Memory B cell (primary cell): ENCODE data around the gene EEF1E1.
"Not testable (repeated sequence)": the region's sequence is repeated elsewhere in the genome, so short reads cannot be mapped to it uniquely, and the experiment has no call there.

Source experiments
- ATAC-seq: fragments of 150-1000 bp; cut with Tn5 transposase; 2 replicates; pipeline ENCODE4 v1.10.0; 2021; ENCODE audit warnings: low read depth, mild to moderate bottlenecking, moderate library complexity
- DNase-seq, 2 donors: peaks; one replicate each; pipeline ENCODE4 v3.0.0; 2022; ENCODE audit warnings: low spot score in 2 of 2
- H3K27ac Mint-ChIP-seq: one replicate; pipeline ENCODE4 v1.8.0; 2022; ENCODE audit warnings: mild to moderate bottlenecking, moderate library complexity, mixed read lengths
- H3K27me3 Mint-ChIP-seq: one replicate; pipeline ENCODE4 v1.8.0; 2022; ENCODE audit warnings: mixed read lengths
- H3K36me3 Mint-ChIP-seq: one replicate; pipeline ENCODE4 v1.8.0; 2022; ENCODE audit warnings: mild to moderate bottlenecking, mixed read lengths
- H3K4me1 Mint-ChIP-seq: one replicate; pipeline ENCODE4 v1.8.0; 2022; ENCODE audit warnings: mixed read lengths
- H3K4me3 Mint-ChIP-seq: one replicate; pipeline ENCODE4 v1.8.0; 2022; ENCODE audit warnings: mild to moderate bottlenecking, moderate library complexity, mixed read lengths
- H3K9me3 Mint-ChIP-seq: one replicate; pipeline ENCODE4 v1.8.0; 2022; ENCODE audit warnings: mixed read lengths

Gene EEF1E1

DNA sequence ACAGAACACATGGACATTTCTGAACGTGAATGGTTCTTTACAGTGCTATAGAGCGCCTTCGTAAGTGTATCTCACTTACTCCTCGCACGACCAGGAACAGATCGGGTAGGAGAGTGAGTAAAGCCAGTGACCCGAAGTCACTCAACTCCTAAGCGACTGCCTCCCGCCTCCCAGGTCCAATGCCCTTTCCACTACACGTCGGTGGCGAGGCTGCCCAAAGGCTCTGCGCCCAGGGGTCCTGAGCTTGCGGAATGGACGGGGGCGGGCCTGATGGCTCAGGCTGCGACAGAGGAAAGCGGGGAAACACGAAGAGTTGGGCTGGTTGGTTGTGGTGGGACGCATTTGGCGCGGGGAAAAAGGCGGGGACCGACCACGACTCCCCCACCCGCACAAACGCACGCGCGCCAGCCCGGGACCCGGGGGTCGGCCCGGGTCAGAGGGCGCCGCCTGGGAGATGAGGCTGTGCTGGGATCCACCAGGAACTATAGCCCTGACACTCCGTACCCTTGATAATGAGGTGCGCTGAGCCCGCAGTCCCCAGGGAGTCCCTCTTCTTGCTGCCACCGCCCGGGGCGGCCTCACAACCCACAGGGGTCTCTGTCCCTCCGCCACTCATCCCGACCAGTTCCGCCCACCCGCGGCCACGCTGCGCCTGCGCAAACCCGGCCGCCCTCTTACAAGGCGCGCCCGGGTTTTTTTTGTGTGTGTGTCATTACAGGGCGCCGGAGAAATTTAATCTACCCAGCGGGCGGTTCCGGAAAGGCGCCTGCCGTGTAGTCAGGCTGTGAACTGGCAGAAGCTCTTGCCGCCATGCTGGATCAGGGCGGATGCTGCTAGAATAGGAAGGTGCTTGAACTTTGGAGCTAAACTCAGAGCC lies 38.3 kb downstream of the EEF1E1 start, which contains the start of gene BLOC1S5:
BLOC1S5 (minus strand) TSS at position 629 of the 877 bp plus-strand sequence; CDS start at position 616, 13 bp downstream.
- peaks cover 8% of the 10 kb centered on the region for H3K36me3 Mint-ChIP-seq
- no peaks in the 10 kb centered on the region for H3K9me3 Mint-ChIP-seq
- peak within 1 kb of the TSS; percentile 98 for H3K27ac Mint-ChIP-seq
- no peaks in the 10 kb centered on the region for H3K27me3 Mint-ChIP-seq
- peaks cover 15% of the 10 kb centered on the region for H3K4me1 Mint-ChIP-seq
- ATAC-seq (peak; percentile 92), DNase-seq (peak; percentile 91 to 94)
- H3K4me3 Mint-ChIP-seq = peak within 1 kb of the TSS; percentile 96

- DNase-seq = no peak
- ATAC-seq = no peak
- H3K4me3 Mint-ChIP-seq = no peak overlapping the region
- peaks cover 17% of the 10 kb centered on the region for H3K4me1 Mint-ChIP-seq
- H3K36me3 Mint-ChIP-seq = peaks cover 13% of the 10 kb centered on the region
- H3K9me3 Mint-ChIP-seq = no peaks in the 10 kb centered on the region
- no peaks in the 10 kb centered on the region for H3K27me3 Mint-ChIP-seq
- H3K27ac Mint-ChIP-seq = no peak overlapping the region
Measured at GRCh38 chr6:8061736-8062135, 40.6 kb downstream of the EEF1E1 start.

- Mint-ChIP-seq H3K4me1 (peaks cover 15% of the 10 kb centered on the region), H3K4me3 (no peak overlapping the region), H3K27ac (peak overlapping the region; percentile 6), H3K27me3 (no peaks in the 10 kb centered on the region), H3K9me3 (no peaks in the 10 kb centered on the region), H3K36me3 (peaks cover 16% of the 10 kb centered on the region)
- no peak for DNase-seq
- ATAC-seq = no peak
Measured at GRCh38 chr6:8060346-8060745, 42.0 kb downstream of the EEF1E1 start.

- no peak for ATAC-seq
- H3K4me1 Mint-ChIP-seq = peaks cover 10% of the 10 kb centered on the region
- no peaks in the 10 kb centered on the region for H3K9me3 Mint-ChIP-seq
Measured at GRCh38 chr6:8059129-8059528, 43.2 kb downstream of the EEF1E1 start.

DNA sequence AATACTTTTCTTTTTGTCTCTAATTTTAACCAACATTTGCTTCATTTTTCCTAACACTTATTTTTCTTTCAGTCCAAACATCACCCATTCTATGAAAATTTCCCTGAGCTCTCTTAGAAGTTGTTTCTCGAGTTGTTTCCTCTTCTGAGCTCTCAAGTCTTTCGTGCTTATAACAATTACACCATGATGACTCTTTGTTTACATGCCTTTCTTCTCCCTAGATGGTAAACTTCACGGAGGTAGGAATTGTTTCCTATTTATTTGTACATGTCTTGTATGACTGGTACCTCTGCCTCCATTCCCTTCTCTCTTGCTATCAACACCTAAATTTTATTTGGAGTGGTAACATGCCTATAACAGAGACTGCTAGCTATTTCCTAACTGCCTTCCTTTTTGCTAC lies 44.6 kb downstream of the EEF1E1 start:
- no peak overlapping the region for H3K4me3 Mint-ChIP-seq
- peaks cover 23% of the 10 kb centered on the region for H3K36me3 Mint-ChIP-seq
- no peak for ATAC-seq
- H3K27ac Mint-ChIP-seq = peak overlapping the region; percentile 18
- no peak for DNase-seq
- no peaks in the 10 kb centered on the region for H3K9me3 Mint-ChIP-seq
- H3K27me3 Mint-ChIP-seq = no peaks in the 10 kb centered on the region
- peaks cover 10% of the 10 kb centered on the region for H3K4me1 Mint-ChIP-seq

More at GRCh38 chr6:8059129-8059528, 43.2 kb downstream of the EEF1E1 start:
- Mint-ChIP-seq H3K27me3 (no peaks in the 10 kb centered on the region), H3K4me3 (no peak overlapping the region), H3K36me3 (peaks cover 21% of the 10 kb centered on the region), H3K27ac (no peak overlapping the region)
- peak in 1 of 2 donors; percentile 8 for DNase-seq

DNA sequence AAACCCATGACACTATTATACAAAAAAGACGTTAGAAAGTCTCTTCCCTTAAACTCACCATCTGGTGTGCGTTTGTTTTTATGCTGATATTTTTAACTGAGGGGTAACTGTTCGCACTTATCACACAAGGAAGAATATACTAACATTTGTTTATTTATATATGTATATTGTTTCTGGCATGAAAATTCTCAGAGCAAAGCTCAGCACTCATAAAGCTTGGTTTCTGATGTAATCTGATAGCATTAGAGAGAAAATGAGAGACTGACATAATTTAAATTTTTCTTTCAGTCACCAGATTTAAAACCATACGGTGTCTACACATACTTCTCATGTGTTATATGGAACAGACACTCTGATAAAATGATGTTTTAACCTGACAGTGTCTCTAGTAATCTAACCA lies 45.1 kb downstream of the EEF1E1 start:
- H3K36me3 Mint-ChIP-seq = peaks cover 23% of the 10 kb centered on the region
- DNase-seq (no peak), ATAC-seq (no peak)
- H3K4me3 Mint-ChIP-seq = no peak overlapping the region
- H3K4me1 Mint-ChIP-seq = peaks cover 7% of the 10 kb centered on the region
- no peak overlapping the region for H3K27ac Mint-ChIP-seq
- H3K27me3 Mint-ChIP-seq = no peaks in the 10 kb centered on the region
- no peaks in the 10 kb centered on the region for H3K9me3 Mint-ChIP-seq

DNA sequence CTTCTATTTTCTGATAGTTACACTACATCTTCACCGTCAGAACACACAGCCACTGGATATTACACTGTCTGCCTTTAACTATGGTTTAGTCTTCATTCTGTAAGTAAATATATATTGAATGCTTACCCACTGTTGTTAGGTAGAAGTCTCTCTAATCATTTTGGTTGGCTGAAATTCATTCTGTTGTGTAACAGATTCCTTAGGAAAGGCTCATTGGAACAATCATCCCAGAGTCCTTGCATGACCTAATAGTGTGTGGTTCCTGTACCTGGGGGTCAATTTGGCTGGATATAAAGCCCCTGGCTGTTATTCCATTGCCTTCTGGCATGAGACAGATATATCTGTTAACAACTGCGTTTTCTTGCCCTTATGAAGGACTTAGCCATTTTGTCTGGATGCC lies 48.1 kb downstream of the EEF1E1 start:
- Mint-ChIP-seq H3K4me3 (no peak overlapping the region), H3K27me3 (no peaks in the 10 kb centered on the region), H3K27ac (no peak overlapping the region), H3K36me3 (peaks cover 28% of the 10 kb centered on the region), H3K9me3 (no peaks in the 10 kb centered on the region), H3K4me1 (peaks cover 7% of the 10 kb centered on the region)
- DNase-seq = no peak
- ATAC-seq = no peak

- H3K4me3 Mint-ChIP-seq = no peak overlapping the region
- peaks cover 9% of the 10 kb centered on the region for H3K9me3 Mint-ChIP-seq
- H3K27ac Mint-ChIP-seq = no peak overlapping the region
- H3K4me1 Mint-ChIP-seq = peaks cover 9% of the 10 kb centered on the region
- no peak for DNase-seq
- no peaks in the 10 kb centered on the region for H3K27me3 Mint-ChIP-seq
- no peak for ATAC-seq
- peaks cover 50% of the 10 kb centered on the region for H3K36me3 Mint-ChIP-seq
Measured at GRCh38 chr6:8047541-8048292, 54.6 kb downstream of the EEF1E1 start.

GRCh38 chr6:8045769-8046168 lies 56.6 kb downstream of the EEF1E1 start:
- not testable (repeated sequence) for H3K9me3 Mint-ChIP-seq, H3K27me3 Mint-ChIP-seq, H3K27ac Mint-ChIP-seq, H3K4me1 Mint-ChIP-seq, H3K4me3 Mint-ChIP-seq, DNase-seq, ATAC-seq
- peaks cover 41% of the 10 kb centered on the region for H3K36me3 Mint-ChIP-seq

- no peaks in the 10 kb centered on the region for H3K27me3 Mint-ChIP-seq
- H3K36me3 Mint-ChIP-seq = peaks cover 49% of the 10 kb centered on the region
- no peak for ATAC-seq
- DNase-seq = no peak
- H3K27ac Mint-ChIP-seq = no peak overlapping the region
- no peak overlapping the region for H3K4me3 Mint-ChIP-seq
- peaks cover 9% of the 10 kb centered on the region for H3K9me3 Mint-ChIP-seq
- H3K4me1 Mint-ChIP-seq = peaks cover 8% of the 10 kb centered on the region
Measured at GRCh38 chr6:8043221-8043620, 59.1 kb downstream of the EEF1E1 start.

DNA sequence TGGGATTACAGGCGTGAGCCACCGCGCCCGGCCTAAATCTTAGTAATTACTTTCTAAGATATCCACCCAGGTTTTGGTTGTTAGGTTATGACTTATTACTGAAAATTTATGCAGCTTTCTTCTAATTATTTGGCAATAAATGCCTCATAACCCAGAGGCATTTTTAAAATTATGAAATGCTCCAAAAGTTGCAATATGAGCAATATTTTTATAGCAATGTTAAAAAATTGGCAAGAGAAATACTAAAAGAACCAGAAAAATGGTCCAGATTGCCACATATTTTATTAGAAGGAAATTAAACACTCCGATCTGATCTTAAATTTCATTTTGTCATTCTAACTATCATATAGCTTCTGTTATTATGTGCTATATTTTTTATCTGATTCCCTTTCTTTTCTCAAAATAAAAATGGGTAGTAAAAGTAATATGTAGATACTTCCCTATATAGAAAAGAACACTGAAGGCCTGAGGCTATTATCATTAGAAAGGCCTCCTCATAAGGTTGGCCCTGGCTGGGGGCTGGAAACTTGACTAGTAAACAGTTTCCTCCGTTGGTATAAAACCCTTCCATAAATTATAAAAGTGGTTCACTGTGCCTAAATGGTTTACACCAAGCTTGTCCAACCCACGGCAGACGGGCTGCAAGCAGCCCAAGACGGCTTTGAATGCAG lies 60.3 kb downstream of the EEF1E1 start:
- Mint-ChIP-seq H3K27me3 (no peaks in the 10 kb centered on the region), H3K4me3 (no peak overlapping the region), H3K9me3 (peaks cover 9% of the 10 kb centered on the region), H3K4me1 (peaks cover 16% of the 10 kb centered on the region), H3K36me3 (peaks cover 50% of the 10 kb centered on the region), H3K27ac (peak overlapping the region; percentile 83)
- ATAC-seq (peak; percentile 62), DNase-seq (no peak)

DNA sequence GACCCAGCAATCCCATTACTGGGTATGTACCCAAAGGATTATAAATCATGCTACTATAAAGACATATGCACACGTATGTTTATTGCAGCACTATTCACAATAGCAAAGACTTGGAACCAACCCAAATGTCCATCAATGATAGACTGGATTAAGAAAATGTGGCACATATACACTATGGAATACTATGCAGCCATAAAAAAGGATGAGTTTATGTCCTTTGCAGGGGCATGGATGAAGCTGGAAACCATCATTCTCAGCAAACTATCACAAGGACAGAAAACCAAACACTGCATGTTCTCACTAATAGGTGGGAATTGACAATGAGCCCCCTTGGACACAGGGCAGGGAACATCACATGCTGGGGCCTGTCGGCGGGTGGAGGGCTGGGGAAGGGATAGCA lies 68.2 kb downstream of the EEF1E1 start:
- peaks cover 61% of the 10 kb centered on the region for H3K36me3 Mint-ChIP-seq
- ATAC-seq, H3K27me3 Mint-ChIP-seq, DNase-seq, H3K27ac Mint-ChIP-seq, H3K4me3 Mint-ChIP-seq, H3K9me3 Mint-ChIP-seq: not testable (repeated sequence)
- H3K4me1 Mint-ChIP-seq = peaks cover 50% of the 10 kb centered on the region

GRCh38 chr6:8030920-8031319 lies 71.4 kb downstream of the EEF1E1 start:
- Mint-ChIP-seq H3K36me3 (peaks cover 41% of the 10 kb centered on the region), H3K4me1 (peaks cover 35% of the 10 kb centered on the region), H3K27me3 (no peaks in the 10 kb centered on the region), H3K9me3 (peaks cover 8% of the 10 kb centered on the region), H3K4me3 (peak overlapping the region; percentile 33), H3K27ac (peak overlapping the region; percentile 8)
- DNase-seq (no peak), ATAC-seq (peak; percentile 26)
